Measurements from ENCODE around the gene TESK2.

The TESK2 gene

GRCh38 chr1:45299296-45299695 is 191.7 kb downstream of the TESK2 start:
- DNase-seq, result no peak

GRCh38 chr1:45297666-45298356 is 193.2 kb downstream of the TESK2 start:
- DNase-seq, result no peak
